GM19455 (cell line): ENCODE data around the gene ANGEL2.
"Not testable (repeated sequence)": the region's sequence is repeated elsewhere in the genome, so short reads cannot be mapped to it uniquely, and the experiment has no call there.

Experiments used
- ATAC-seq: cut with Tn5 transposase; IDR thresholded peaks from one replicate; pipeline ENCODE4 v1.9.1; 2021; ENCODE audit not compliant: unreplicated experiment

Gene ANGEL2

GRCh38 chr1:213020016-213020415 is 4.3 kb upstream of the ANGEL2 start:
- ATAC-seq: no peak

- no peak for ATAC-seq
Observed at GRCh38 chr1:213019450-213019849, 3.8 kb upstream of the ANGEL2 start.

DNA sequence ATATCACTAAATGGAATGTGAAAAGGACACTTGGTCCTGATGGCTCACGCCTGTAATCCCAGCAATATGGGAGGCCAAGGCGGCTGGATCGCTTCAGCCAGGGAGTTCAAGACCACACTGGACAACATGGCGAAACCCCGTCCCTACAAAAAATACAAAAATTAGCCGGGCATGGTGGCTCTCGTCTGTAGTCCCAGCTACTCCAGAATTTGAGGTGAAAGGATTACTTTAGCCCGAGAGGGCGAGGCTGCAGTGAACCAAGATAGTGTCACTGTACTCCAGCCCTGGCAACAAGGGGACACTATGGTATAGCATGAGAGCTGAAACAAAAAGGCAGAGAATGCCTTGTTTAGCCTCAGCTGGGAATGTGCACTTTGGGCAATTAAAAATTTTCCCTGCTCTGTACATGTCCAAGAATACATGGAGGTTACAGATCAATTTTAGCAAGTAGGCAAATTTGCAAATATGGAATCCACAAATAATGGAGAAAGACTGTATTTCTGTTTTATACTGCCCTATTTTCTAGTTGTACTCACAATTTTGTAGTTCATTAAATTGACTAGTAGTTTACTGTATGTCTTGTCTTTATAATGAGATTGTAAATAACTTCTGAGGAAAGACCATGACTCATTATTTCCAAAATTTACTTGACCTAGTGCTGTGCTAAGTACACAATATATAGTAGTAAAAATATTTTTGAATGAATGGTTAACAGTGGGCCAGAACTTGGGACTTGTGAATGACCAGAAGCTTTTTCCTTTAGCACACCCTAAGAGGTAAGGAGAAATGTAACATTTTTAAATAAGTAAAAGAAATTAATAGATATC is 2.0 kb upstream of the ANGEL2 start:
- no peak for ATAC-seq

DNA sequence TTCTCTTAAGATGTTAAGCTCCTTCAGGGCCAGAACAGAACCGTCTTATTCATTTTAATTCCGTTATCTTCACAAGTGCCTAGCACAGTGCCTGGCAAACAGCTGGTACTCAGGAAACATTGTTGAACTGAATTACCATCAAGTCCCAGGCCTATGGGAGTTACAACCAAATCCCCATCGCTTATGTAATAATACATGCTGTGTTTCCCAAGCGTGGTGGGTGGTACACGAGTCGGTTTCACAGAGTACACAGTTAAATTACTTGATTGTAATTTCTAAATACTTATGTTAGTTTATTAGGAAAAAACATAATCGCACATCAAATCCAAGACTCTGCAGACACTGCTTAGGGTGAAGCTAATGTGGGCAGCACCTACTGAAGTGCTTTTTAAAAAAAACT is 1.0 kb downstream of the ANGEL2 start:
- no peak for ATAC-seq

DNA sequence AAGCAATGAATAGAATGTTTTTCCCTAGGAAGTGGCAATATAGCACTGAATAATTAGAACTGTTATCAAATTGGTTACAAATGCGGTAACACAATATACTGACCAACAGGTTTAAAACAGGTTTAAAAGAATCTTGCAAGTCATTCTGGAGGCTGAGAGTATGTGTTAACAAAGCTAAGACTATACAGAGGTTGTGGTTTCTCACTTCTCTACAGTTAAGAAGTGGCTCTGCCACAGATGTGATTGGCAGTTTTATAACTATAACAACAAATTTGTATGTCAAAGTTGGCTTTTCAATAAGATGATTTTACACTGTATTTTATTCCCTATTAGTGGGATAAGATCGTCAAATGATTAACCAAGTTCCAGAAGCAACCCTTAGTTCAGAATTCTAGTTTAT is 7.1 kb downstream of the ANGEL2 start:
- ATAC-seq: no peak

DNA sequence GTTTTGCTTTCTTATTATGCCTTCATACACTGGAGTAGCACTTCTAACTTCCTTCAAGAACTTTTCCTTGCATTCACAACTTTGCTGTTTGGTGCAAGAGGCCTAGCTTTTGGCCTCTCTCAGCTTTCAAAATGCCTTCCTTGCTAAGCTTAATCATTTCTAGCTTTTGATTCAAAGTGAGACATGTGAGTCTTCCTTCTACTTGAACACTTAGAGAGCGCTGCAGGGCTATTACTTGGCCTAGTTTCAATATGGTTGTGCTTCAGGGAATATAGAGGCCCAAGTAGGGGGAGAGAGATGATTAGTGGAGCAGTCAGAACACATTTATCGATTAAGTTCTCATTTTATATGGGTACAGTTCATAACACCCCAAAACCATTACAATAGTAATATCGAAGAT is 12.4 kb downstream of the ANGEL2 start:
- ATAC-seq: no peak

DNA sequence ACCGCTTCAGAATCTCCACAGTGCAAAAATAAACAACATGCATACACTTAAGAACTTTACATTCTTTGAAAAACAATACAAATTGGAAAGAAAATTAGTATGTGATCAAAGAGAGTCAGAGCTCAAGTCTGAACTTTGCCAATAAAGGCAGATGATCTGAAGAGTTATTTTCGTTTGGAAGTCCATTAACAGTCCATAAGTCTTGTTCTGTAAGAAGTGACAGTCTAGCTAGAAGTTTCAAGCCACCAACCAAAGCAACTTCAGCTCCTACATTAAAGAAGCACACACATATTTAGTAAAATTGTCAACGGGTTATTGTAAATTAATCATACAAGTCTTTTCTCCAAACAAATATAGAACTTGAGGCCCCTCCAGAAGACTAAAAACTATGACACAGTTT is 20.7 kb downstream of the ANGEL2 start:
- ATAC-seq: no peak

DNA sequence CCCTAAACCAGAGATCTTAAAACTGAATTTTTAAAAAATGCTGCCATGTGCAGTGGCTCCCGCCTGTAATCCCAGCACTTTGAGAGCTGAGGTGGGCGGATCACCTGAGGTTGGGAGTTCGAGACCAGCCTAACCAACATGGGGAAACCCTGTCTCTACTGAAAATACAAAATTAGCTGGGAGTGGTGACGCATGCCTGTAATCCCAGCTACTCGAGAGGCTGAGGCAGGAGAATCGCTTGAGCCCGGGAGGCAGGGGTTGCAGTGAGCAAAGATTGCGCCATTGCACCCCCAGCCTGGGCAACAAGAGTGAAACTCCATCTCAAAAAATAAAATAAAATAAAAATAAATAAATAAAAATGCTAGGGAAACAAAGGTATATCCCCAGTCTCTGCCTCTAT is 21.7 kb downstream of the ANGEL2 start:
- ATAC-seq: not testable (repeated sequence)

DNA sequence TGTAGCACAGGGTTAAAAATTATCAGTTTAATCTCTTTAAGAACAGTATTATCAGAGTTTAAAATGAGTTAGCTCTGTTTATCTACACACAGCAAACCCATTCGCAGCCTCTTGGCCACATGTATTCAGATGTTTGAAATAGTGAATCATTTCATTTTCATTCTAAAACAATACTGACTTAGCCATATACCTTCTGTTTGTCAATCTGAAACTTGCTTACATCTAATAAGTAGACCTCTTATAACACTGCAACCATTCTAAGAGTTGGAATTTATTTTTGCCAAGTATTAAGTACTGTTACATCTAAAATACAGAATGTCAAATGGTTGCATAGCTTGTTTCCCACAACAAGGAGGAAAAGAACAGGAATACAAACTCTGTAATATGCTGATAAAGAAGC is 25.4 kb downstream of the ANGEL2 start:
- ATAC-seq: no peak

DNA sequence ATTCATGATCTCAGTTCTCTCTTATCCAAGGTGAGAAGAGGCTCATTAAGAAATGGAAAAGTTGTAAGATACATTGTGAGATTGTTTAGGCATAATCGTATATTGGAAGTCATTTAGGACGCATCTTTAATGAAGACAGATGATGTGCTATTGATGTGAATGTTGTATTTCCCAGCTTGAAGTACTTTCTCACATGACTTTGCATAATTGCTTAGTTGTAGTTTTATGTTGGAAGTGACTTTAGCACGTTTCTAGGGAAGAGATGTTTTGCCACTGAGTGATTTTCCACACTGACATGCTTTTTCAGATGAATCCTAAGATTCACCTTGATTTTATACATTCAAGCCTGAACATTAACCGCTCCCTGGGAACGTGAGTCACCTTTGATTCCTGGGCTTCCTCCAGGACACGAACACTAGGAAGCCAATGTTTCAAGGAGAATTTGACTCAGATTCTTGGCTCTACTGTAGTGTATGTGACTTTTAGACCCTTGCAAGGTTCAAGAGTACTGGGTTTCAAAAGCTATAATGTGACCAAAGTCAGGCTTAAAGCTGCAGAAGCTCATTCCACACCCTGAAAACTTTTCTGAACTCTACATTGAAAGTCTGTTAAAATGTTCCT is 27.9 kb downstream of the ANGEL2 start:
- ATAC-seq: no peak

- ATAC-seq: no peak
Observed at GRCh38 chr1:212986551-212986950, 29.1 kb downstream of the ANGEL2 start.

- ATAC-seq: no peak
Observed at GRCh38 chr1:212984522-212985291, 31.0 kb downstream of the ANGEL2 start.

GRCh38 chr1:212983482-212983881 is 32.2 kb downstream of the ANGEL2 start:
- ATAC-seq: no peak

GRCh38 chr1:212982430-212983152 is 33.1 kb downstream of the ANGEL2 start:
- no peak for ATAC-seq

DNA sequence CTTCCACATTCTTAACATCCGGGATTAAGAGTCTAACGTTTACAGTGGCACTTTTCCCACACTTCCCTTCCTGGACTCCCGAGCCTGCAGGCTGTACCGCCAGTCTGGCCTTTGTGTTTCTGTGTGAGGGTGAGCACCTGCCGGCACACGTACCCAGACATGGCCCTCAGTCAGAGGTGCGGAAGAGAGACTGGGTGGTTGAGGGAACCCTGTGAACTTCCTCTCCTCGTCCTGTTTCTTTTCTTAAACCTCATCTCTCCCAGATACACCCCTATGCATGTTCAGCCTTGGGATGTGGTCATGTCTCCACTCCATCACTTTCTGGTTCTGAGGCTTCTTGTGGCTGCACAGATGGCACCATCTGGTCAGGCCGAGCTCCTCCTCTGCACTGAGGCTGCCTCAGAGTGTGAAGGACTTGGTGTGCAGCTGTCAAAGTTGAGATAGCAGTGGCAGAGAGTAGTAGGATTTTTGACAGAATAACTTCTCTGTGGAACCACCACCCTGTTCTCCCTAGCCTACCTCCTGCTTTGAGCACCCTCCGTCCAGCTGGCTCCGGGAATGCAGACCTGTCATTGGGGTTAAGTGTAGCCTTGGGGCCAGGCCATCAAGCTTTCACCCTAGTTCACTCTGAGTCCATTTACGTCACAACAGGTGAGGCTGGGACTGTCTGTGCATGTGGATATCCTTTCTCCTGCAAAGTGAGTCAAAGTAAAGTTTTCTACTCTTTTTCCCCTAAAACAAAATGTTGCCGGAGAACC is 33.9 kb downstream of the ANGEL2 start:
- ATAC-seq: peak; percentile 62

GRCh38 chr1:212981025-212981495 is 34.6 kb downstream of the ANGEL2 start:
- ATAC-seq: no peak

DNA sequence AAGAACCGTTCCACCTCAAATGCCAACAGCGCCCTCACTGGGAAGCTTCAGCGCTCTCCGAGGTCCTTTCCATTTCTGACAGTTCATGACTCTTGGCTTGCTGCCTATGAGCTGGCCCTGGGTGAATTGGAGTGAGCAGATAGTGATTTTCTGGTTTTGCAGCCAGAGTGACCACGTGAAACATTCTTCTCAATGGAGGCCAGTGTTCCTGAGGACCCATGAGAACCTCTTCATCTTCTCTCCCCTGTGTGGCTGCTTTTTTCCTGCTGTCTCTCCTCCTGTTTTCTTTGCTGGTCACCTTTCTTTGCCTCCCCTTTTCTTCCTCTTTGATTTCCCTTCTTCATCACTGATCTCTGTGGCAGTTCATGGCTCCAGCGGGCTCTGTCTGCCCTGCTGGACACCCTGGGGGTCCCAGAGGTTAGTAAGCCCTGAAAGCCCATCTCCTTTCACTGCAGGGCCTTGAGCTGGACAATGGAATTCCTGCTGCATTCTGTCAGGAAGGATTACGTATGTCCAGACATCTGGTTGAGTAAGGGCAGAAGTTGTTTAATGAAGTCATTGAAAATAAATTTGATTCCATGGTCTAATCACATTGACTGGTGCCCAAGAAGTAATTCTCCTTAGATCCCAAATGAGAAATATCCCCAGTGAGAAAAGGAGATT is 35.4 kb downstream of the ANGEL2 start:
- no peak for ATAC-seq

DNA sequence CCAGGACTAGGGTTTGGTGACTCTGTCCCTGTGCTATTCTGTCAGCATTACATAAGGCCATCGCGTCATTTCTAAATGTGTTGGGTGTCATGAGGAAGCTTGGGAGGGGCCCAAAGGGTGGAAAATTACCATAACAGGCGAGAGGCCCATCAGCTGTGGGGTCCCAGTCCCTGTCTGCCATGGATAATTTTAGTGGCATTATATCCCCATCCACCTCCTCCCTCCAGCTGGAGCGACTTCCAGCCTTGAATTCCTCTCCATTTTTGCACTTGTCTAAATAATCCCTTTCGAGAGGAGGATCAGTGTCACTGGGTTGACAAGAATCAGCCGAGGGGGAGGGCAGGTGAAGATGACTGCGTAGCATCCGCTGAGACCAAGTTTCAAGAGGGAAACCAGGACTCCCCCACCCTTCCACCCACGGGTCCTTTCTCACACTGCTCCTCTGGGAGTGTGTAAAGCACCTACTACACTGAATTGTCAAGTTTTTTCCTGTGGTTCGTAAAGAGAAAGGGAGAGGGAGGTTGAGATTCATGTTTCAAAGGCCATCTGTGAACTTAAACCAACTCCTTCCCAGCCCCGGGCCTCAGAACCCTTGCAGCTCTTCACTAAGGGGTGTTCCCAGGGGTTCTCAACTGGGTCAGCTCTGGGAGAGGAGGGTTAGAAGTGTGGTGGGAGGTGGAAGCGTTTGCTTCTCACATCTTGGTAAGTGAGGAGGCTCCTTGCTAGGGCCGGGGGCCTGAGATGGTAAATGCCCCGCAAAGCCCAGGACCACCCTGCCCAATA is 36.1 kb downstream of the ANGEL2 start:
- ATAC-seq: peak; percentile 67
